ENCODE results near the gene SEC24B. TPM values are rescaled to one million over a fixed set of nuclear protein-coding genes. Genes with fewer than 3 reads are reported as not detected.
"Not testable (repeated sequence)": the region's sequence is repeated elsewhere in the genome, so short reads cannot be mapped to it uniquely, and the experiment has no call there.

SEC24B gene
- total and polyA plus RNA-seq, 2 experiments from 2014 or later: 9.4 to 32.8 TPM

- TF ChIP-seq ZNF331 (CRISPR knock-in tag; IDR thresholded peaks at IDR 0.05; ENCODE audit: low read depth) (no peak), ZNF114 (CRISPR knock-in tag; IDR thresholded peaks at IDR 0.05) (no peak), JUNB (IDR thresholded peaks at IDR 0.05; ENCODE audit: unreplicated experiment) (no peak), POLR2AphosphoS5 (IDR thresholded peaks at IDR 0.05; ENCODE audit: low read depth) (no peak), EZH2 (IDR thresholded peaks at IDR 0.05; ENCODE audit: low read depth, unreplicated experiment) (no peak), EZH2phosphoT487 (IDR thresholded peaks at IDR 0.05; ENCODE audit: unreplicated experiment) (no peak), NANOG (IDR thresholded peaks at IDR 0.05; ENCODE audit: borderline replicate concordance) (no peak), CREB1 (CRISPR knock-in tag; IDR thresholded peaks at IDR 0.05; ENCODE audit: low read depth) (no peak), CTCF (conservative IDR thresholded peaks at IDR 0.05; ENCODE audit: low read depth in 2 of 2) (no peak)
Measured at GRCh38 chr4:109557433-109557832, 123.8 kb downstream of the SEC24B start (continued).

GRCh38 chr4:109558095-109558494, 124.5 kb downstream of the SEC24B start:
- ATAC-seq; DNase-seq (ENCODE audit: low spot score); H3K79me2 ChIP-seq (replicated peaks; ENCODE audit: insufficient read depth); H3K4me2 ChIP-seq; H2AFZ ChIP-seq; H3K27ac ChIP-seq (ENCODE audit: low read depth); H4K20me1 ChIP-seq (replicated peaks; ENCODE audit: insufficient read depth); H3K27me3 ChIP-seq (ENCODE audit: insufficient read depth); H3K36me3 ChIP-seq (ENCODE audit: insufficient read depth); H3F3A ChIP-seq (replicated peaks; ENCODE audit: low read depth); H3K4me3 ChIP-seq; H3K27ac Mint-ChIP-seq; H3K9me2 ChIP-seq (ENCODE audit: insufficient read depth); H3K27me3 Mint-ChIP-seq (ENCODE audit: insufficient read depth, low read depth, poor library complexity): not testable (repeated sequence)
- Mint-ChIP-seq H3K36me3 (ENCODE audit: low read depth) (peaks cover 14% of the 10 kb centered on the region), H3K4me1 (peaks cover 19% of the 10 kb centered on the region), H3K9me3 (peaks cover 12% of the 10 kb centered on the region), H3K4me3 (peak overlapping the region; percentile 46)
- peaks cover 17% of the 10 kb centered on the region for H3K4me1 ChIP-seq (ENCODE audit: insufficient read depth)

GRCh38 chr4:109559625-109559982, 126.0 kb downstream of the SEC24B start:
- peak; percentile 51 for ATAC-seq
- Histone ChIP-seq H3K36me3 (ENCODE audit: insufficient read depth) (no peaks in the 10 kb centered on the region), H2AFZ (peak overlapping the region; percentile 96), H3K4me1 (ENCODE audit: insufficient read depth) (peaks cover 17% of the 10 kb centered on the region), H3K27me3 (ENCODE audit: insufficient read depth) (no peaks in the 10 kb centered on the region), H3K9me2 (ENCODE audit: insufficient read depth) (no peaks in the 10 kb centered on the region), H3K4me2 (peak overlapping the region; percentile 96), H3F3A (replicated peaks; ENCODE audit: low read depth) (no peaks in the 10 kb centered on the region), H3K79me2 (replicated peaks; ENCODE audit: insufficient read depth) (peaks cover 23% of the 10 kb centered on the region), H3K27ac (ENCODE audit: low read depth) (peak overlapping the region; percentile 95), H4K20me1 (replicated peaks; ENCODE audit: insufficient read depth) (no peaks in the 10 kb centered on the region), H3K4me3 (peak overlapping the region; percentile 89)
- peaks cover 14% of the 10 kb centered on the region for H3K36me3 Mint-ChIP-seq (ENCODE audit: low read depth)
- H3K27ac Mint-ChIP-seq: peak overlapping the region; percentile 82
- DNase-seq (ENCODE audit: low spot score): peak; percentile 75
- H3K27me3 Mint-ChIP-seq (ENCODE audit: insufficient read depth, low read depth, poor library complexity): peaks cover 5% of the 10 kb centered on the region
- H3K4me1 Mint-ChIP-seq: peaks cover 11% of the 10 kb centered on the region
- H3K9me3 Mint-ChIP-seq: peaks cover 12% of the 10 kb centered on the region
- H3K4me3 Mint-ChIP-seq: peak overlapping the region; percentile 91
- TF ChIP-seq ZNF114 (CRISPR knock-in tag; IDR thresholded peaks at IDR 0.05): no peak
- TF ChIP-seq REST (IDR thresholded peaks at IDR 0.05; ENCODE audit: unreplicated experiment): no peak
- no peak for TF ChIP-seq ETS1 (IDR thresholded peaks at IDR 0.05)

All from GM23338 (cell line).